H1 (cell line): ENCODE results near the gene CYP2A6. TPM values are rescaled to one million over a fixed set of nuclear protein-coding genes. Genes with fewer than 3 reads are reported as not detected.
A peak's percentile ranks its signal among the peaks of the same experiment; 100 is the strongest.

ENCODE experiments used
- CTCF ChIA-PET: fragments of 300-600 bp; sonication (Branson Sonifier 250); formaldehyde crosslinking; loops from one replicate; lab custom pipeline; 2021; ENCODE audit not compliant: partially characterized antibody; lab: Charles Lee
- POLR2A ChIA-PET: fragments of 300-600 bp; sonication (Branson Sonifier 250); formaldehyde crosslinking; loops from one replicate; lab custom pipeline; 2021; ENCODE audit warnings: inconsistent platforms; ENCODE audit not compliant: partially characterized antibody; lab: Charles Lee
- DNase-seq, 2 experiments: peaks; one replicate each; pipeline versions ENCODE4 v3.0.0 to v3.0.0-alpha.2; 2010 to 2022; ENCODE audit warnings: low spot score in 2 of 2, low read depth in 1 of 2, mixed read lengths in 1 of 2
- FAIRE-seq: peaks from 2 replicates; lab custom pipeline; 2011; peaks lifted over from hg19 to GRCh38; lab: Jason Lieb, UNC
- H2AFZ ChIP-seq: 2 replicates; pipeline ENCODE4 v1.8.1; 2012; ENCODE audit warnings: low read length, inconsistent platforms
- H2AK5ac ChIP-seq: 2 replicates; pipeline ENCODE4 v1.6.1; 2013; ENCODE audit warnings: low read depth, low read length
- H2BK120ac ChIP-seq: replicated peaks from 2 replicates; pipeline ENCODE3; 2013; ENCODE audit warnings: low read depth, low read length, inconsistent platforms
- H2BK12ac ChIP-seq: 2 replicates; pipeline ENCODE4 v1.6.1; 2013; ENCODE audit warnings: low read depth, low read length
- H2BK15ac ChIP-seq: 2 replicates; pipeline ENCODE4 v1.6.1; 2013; ENCODE audit warnings: low read length
- H2BK20ac ChIP-seq: 2 replicates; pipeline ENCODE4 v1.6.1; 2013; ENCODE audit warnings: low read length
- H2BK5ac ChIP-seq: 2 replicates; pipeline ENCODE4 v1.6.1; 2013; ENCODE audit warnings: low read depth, low read length
- H3K14ac ChIP-seq: 2 replicates; pipeline ENCODE4 v1.6.1; 2013; ENCODE audit warnings: inconsistent platforms; ENCODE audit not compliant: insufficient read length
- H3K18ac ChIP-seq: 2 replicates; pipeline ENCODE4 v1.6.1; 2013; ENCODE audit warnings: low read length; ENCODE audit errors: extremely low read depth
- H3K23ac ChIP-seq: 2 replicates; pipeline ENCODE4 v1.6.1; 2013; ENCODE audit warnings: inconsistent platforms; ENCODE audit not compliant: insufficient read length
- H3K23me2 ChIP-seq: 2 replicates; pipeline ENCODE4 v1.6.1; 2013; ENCODE audit warnings: low read depth, low read length
- H3K27ac ChIP-seq: 2 replicates; pipeline ENCODE4 v1.6.1; 2011; ENCODE audit warnings: low read depth, low read length, inconsistent platforms
- H3K27me3 ChIP-seq, 4 experiments: replicated peaks in 1 of 4; 1 replicate in 1 of 4; 2 replicates in 3 of 4; pipeline versions ENCODE4 v1.6.1 to v1.8.1; 2011 to 2013; ENCODE audit warnings: low read length in 3 of 4, mild to moderate bottlenecking in 3 of 4, inconsistent platforms in 2 of 4, mixed read lengths in 2 of 4, moderate library complexity in 1 of 4; ENCODE audit not compliant: control insufficient read depth in 3 of 4, insufficient read depth in 3 of 4; ENCODE audit errors: extremely low read depth in 1 of 4
- H3K36me3 ChIP-seq, 4 experiments: 2 replicates each; pipeline versions ENCODE4 v1.6.1 to v1.8.1; 2011 to 2013; ENCODE audit warnings: mild to moderate bottlenecking in 4 of 4, low read length in 3 of 4, moderate library complexity in 2 of 4, control low read depth in 1 of 4, inconsistent platforms in 1 of 4; ENCODE audit not compliant: insufficient read depth in 4 of 4, control insufficient read depth in 2 of 4
- H3K4ac ChIP-seq: replicated peaks from 2 replicates; pipeline ENCODE3; 2013; ENCODE audit warnings: low read length, low read depth, mixed read lengths, inconsistent platforms; ENCODE audit not compliant: insufficient read length
- H3K4me1 ChIP-seq, 4 experiments: replicated peaks in 1 of 4; 1 replicate in 1 of 4; 2 replicates in 3 of 4; pipeline versions ENCODE4 v1.6.1 to v1.8.1; 2011 to 2013; ENCODE audit warnings: low read length in 3 of 4, inconsistent platforms in 2 of 4, mixed read lengths in 1 of 4; ENCODE audit not compliant: insufficient read depth in 4 of 4, control insufficient read depth in 3 of 4
- H3K4me2 ChIP-seq, 2 experiments: 2 replicates each; pipeline versions ENCODE4 v1.6.1 to v1.8.1; 2011 to 2013; ENCODE audit warnings: low read depth in 2 of 2, low read length in 2 of 2, control low read depth in 1 of 2, inconsistent platforms in 1 of 2, mild to moderate bottlenecking in 1 of 2; ENCODE audit not compliant: insufficient read depth in 1 of 2
- H3K4me3 ChIP-seq, 4 experiments: fragments of 200-600, 300-600 bp in 1 of 4; sonication (generic), shearing (Covaris generic), sonication (Bioruptor Twin) in 1 of 4; 2 replicates each; pipeline versions ENCODE4 v1.5.1 to v1.8.1; 2011 to 2016; ENCODE audit warnings: low read length in 4 of 4, low read depth in 3 of 4, control low read depth in 2 of 4, inconsistent platforms in 2 of 4, mild to moderate bottlenecking in 2 of 4, mixed read lengths in 1 of 4, moderate library complexity in 1 of 4; ENCODE audit not compliant: insufficient read depth in 2 of 4; ENCODE audit errors: extremely low read depth in 1 of 4
- H3K56ac ChIP-seq: replicated peaks from 2 replicates; pipeline ENCODE3; 2013; ENCODE audit warnings: low read depth, mild to moderate bottlenecking, mixed read lengths, low read length, inconsistent platforms; ENCODE audit not compliant: insufficient read length
- H3K79me1 ChIP-seq: 2 replicates; pipeline ENCODE4 v1.6.1; 2013; ENCODE audit warnings: low read depth, low read length, control low read depth
- H3K79me2 ChIP-seq, 2 experiments: 2 replicates each; pipeline versions ENCODE4 v1.6.1 to v1.8.1; 2012 to 2013; ENCODE audit warnings: low read length in 2 of 2, mild to moderate bottlenecking in 2 of 2, inconsistent platforms in 1 of 2; ENCODE audit not compliant: insufficient read depth in 2 of 2, control insufficient read depth in 1 of 2
- H3K9ac ChIP-seq, 4 experiments: replicated peaks in 1 of 4; 1 replicate in 1 of 4; 2 replicates in 3 of 4; pipeline versions ENCODE4 v1.6.1 to v1.8.1; 2011 to 2013; ENCODE audit warnings: low read depth in 3 of 4, low read length in 3 of 4, control low read depth in 2 of 4, mild to moderate bottlenecking in 2 of 4, moderate library complexity in 2 of 4, inconsistent platforms in 1 of 4; ENCODE audit errors: extremely low read depth in 1 of 4
- H3K9me3 ChIP-seq, 2 experiments: 2 replicates each; pipeline versions ENCODE4 v1.6.1 to v1.8.1; 2012 to 2013; ENCODE audit warnings: mild to moderate bottlenecking in 2 of 2, moderate library complexity in 2 of 2, control low read depth in 1 of 2, inconsistent platforms in 1 of 2, low read depth in 1 of 2, low read length in 1 of 2, mixed read lengths in 1 of 2; ENCODE audit not compliant: insufficient read depth in 2 of 2
- H4K20me1 ChIP-seq, 2 experiments: replicated peaks in 1 of 2; 2 replicates each; pipeline versions ENCODE3 to v1.8.1; 2011 to 2013; ENCODE audit warnings: inconsistent platforms in 2 of 2, low read length in 2 of 2, mild to moderate bottlenecking in 1 of 2; ENCODE audit not compliant: insufficient read depth in 2 of 2, control insufficient read depth in 1 of 2
- H4K5ac ChIP-seq: 2 replicates; pipeline ENCODE4 v1.6.1; 2013; ENCODE audit warnings: low read length, low read depth, mixed read lengths, inconsistent platforms; ENCODE audit not compliant: insufficient read length
- H4K8ac ChIP-seq: 2 replicates; pipeline ENCODE4 v1.8.0; 2013; ENCODE audit warnings: mild to moderate bottlenecking, moderate library complexity, low read length, inconsistent platforms; ENCODE audit not compliant: insufficient read depth; ENCODE audit errors: extremely low read depth
- H4K91ac ChIP-seq: replicated peaks from 2 replicates; pipeline ENCODE3; 2013; ENCODE audit warnings: low read length, mixed read lengths, inconsistent platforms; ENCODE audit not compliant: insufficient read length
- KDM1A ChIP-seq: fragments of 200-600, 300-600 bp; sonication (generic); IDR thresholded peaks from 2 replicates; pipeline ENCODE4 v1.7.1; 2016; ENCODE audit warnings: mild to moderate bottlenecking, low read length, borderline replicate concordance
- KDM5A ChIP-seq: fragments of 200-600 bp; IDR thresholded peaks from 2 replicates; pipeline ENCODE4 v1.7.1; 2012; ENCODE audit warnings: mild to moderate bottlenecking, low read length, inconsistent platforms, mixed read lengths
- MAX ChIP-seq: IDR thresholded peaks from 2 replicates; pipeline ENCODE4 v1.6.1; 2012; ENCODE audit warnings: inconsistent platforms
- NRF1 ChIP-seq: IDR thresholded peaks from 2 replicates; pipeline ENCODE4 v1.6.1; 2011; ENCODE audit warnings: mild to moderate bottlenecking, low read depth, low read length, improper control_type of control experiment
- POLR2A ChIP-seq, 2 experiments: IDR thresholded peaks; 1 replicate in 1 of 2; 2 replicates in 1 of 2; pipeline ENCODE4 v1.6.1; 2011; ENCODE audit warnings: low read depth in 2 of 2, low read length in 2 of 2, mild to moderate bottlenecking in 2 of 2; ENCODE audit errors: control extremely low read depth in 1 of 2
- POLR2AphosphoS5 ChIP-seq: IDR thresholded peaks from 2 replicates; pipeline ENCODE4 v1.6.1; 2011; ENCODE audit warnings: low read depth, low read length
- RBBP5 ChIP-seq: IDR thresholded peaks from 2 replicates; pipeline ENCODE4 v1.7.1; 2012; ENCODE audit warnings: low read depth, mild to moderate bottlenecking, inconsistent platforms, low read length, moderate library complexity, borderline replicate concordance
- SAP30 ChIP-seq: fragments of 300-600 bp; sonication (generic); IDR thresholded peaks from 2 replicates; pipeline ENCODE4 v1.7.1; 2012; ENCODE audit warnings: low read length, moderate library complexity, mild to moderate bottlenecking, inconsistent platforms; ENCODE audit not compliant: insufficient read depth, insufficient replicate concordance
- TAF1 ChIP-seq: IDR thresholded peaks from 2 replicates; pipeline ENCODE4 v1.6.1; 2011; ENCODE audit warnings: mild to moderate bottlenecking, low read depth, low read length
- TAF7 ChIP-seq: optimal IDR thresholded peaks from 2 replicates; pipeline ENCODE3; 2011; ENCODE audit warnings: low read depth, mild to moderate bottlenecking, inconsistent platforms, low read length, moderate library complexity, borderline replicate concordance
- YY1 ChIP-seq: IDR thresholded peaks from 2 replicates; pipeline ENCODE4 v1.6.1; 2011; ENCODE audit warnings: low read depth, mild to moderate bottlenecking, low read length
- WGBS, 2 experiments: shearing (Covaris generic) in 1 of 2; methylation state at CpG; one replicate each; pipeline versions ENCODE4 v1.1.6 to v1.1.7; 2013 to 2015; ENCODE audit warnings: low lambda C conversion rate in 2 of 2, mixed read lengths in 2 of 2, inconsistent platforms in 1 of 2, low coverage in 1 of 2, missing lambda C conversion rate in 1 of 2; ENCODE audit not compliant: insufficient replicate concordance in 2 of 2, insufficient coverage in 1 of 2, insufficient read length in 1 of 2; ENCODE audit errors: extremely low coverage in 1 of 2, missing lambda C conversion rate in 1 of 2; 5-methylcytosine and 5-hydroxymethylcytosine counted together
- polyA plus RNA-seq, 7 experiments: library from polyadenylated mRNA; depleted of rRNA in 3 of 7; stranded (reverse) in 5 of 7; unstranded in 2 of 7; fragments of >200 nt in 5 of 7; fragments of 200-250 nt in 2 of 7; gene quantifications; 1 replicate in 5 of 7; 2 replicates in 1 of 7; 4 replicates in 1 of 7; pipeline versions ENCODE4 v1.2.1 to v1.2.3, GENCODE V29; 2011 to 2013; ENCODE audit warnings: missing spikeins in 2 of 7, mixed read lengths in 2 of 7
- total RNA-seq: library from RNA; stranded (reverse); fragmentation: NEBNext Ultra II Directional; extraction: Animal tissue kit (Norgen Biotek cat#: 25700); gene quantifications from 2 replicates; pipeline ENCODE4 v1.2.1, GENCODE V29; 2021

CYP2A6 gene
- total and polyA plus RNA-seq, 2 of the 8 experiments (the other 6 are each of a cell fraction or from before 2014, with no cell fraction given), result 0.33 TPM; not detected in 1

- peak within 1 kb of the TSS; percentile 78 for H3K18ac ChIP-seq
- 2% methylated on average over 24 of the region's 110 CpGs; no CpG with 5 or more reads in 1 of the 2 experiments for WGBS, 2 experiments
- peak; percentile 78 for TF ChIP-seq TAF1
- TF ChIP-seq MAX, result peak; percentile 79
- TF ChIP-seq SAP30, result no peak
- TF ChIP-seq NRF1, result peak; percentile 73
- TF ChIP-seq POLR2AphosphoS5, result peak; percentile 57
- TF ChIP-seq RBBP5, result no peak
- TF ChIP-seq POLR2A (IDR thresholded peaks at IDR 0.05; ENCODE audit: control extremely low read depth in 1 of 2, low read depth in 2 of 2, low read length in 2 of 2), result peak; percentile 12 to 62; a peak in 2 of 3 replicates
- peak; percentile 32; the same call in 1 of the 2 replicates for TF ChIP-seq YY1
- TF ChIP-seq KDM1A, result no peak
- no peak for TF ChIP-seq KDM5A
- TF ChIP-seq TAF7, result peak; percentile 67
These were observed 51.3 kb downstream of the CYP2A6 start, which contains the start of gene EGLN2 for GRCh38 chr19:40798683-40799557. Gene EGLN2, plus strand, starts transcription at chr19:40799191. Its CDS starts 1,382 bp downstream, at chr19:40800573.

More at GRCh38 chr19:40798683-40799557, 51.3 kb downstream of the CYP2A6 start, which contains the start of gene EGLN2:
- H3K23me2 ChIP-seq, result peaks cover 6% of the 10 kb centered on the region
- peak within 1 kb of the TSS; percentile 83; the same call in 1 of the 2 replicates for H2AK5ac ChIP-seq
- FAIRE-seq, result peak; percentile 48
- H3K4ac ChIP-seq, result no peak within 1 kb of the TSS
- peaks cover 0 to 37% (median 22%) of the 10 kb centered on the region in 4 experiments; a peak in 6 of 7 replicates for H3K4me1 ChIP-seq
- peak within 1 kb of the TSS; percentile 61 for H4K91ac ChIP-seq
- H3K4me3 ChIP-seq, result peak within 1 kb of the TSS; percentile 90 to 99 (median 92)
- H3K27me3 ChIP-seq, result no peaks in the 10 kb centered on the region
- peak; percentile 99 to 100 for DNase-seq
- H3K4me2 ChIP-seq, result peak within 1 kb of the TSS; percentile 67 to 91
- H2BK15ac ChIP-seq, result no peak within 1 kb of the TSS
- CTCF ChIA-PET, result interaction anchor here (0.6 to 4.0 kb wide), 10 partner anchors 8 to 153 kb away, joined by 3 to 29 read pairs (median 6); partner anchors contain the start of gene RAB4B
- H3K23ac ChIP-seq, result no peak within 1 kb of the TSS
- peak within 1 kb of the TSS; percentile 3 for H3K56ac ChIP-seq
- peaks cover 21% of the 10 kb centered on the region for H3K79me1 ChIP-seq
- peak within 1 kb of the TSS; percentile 95; the same call in 1 of the 2 replicates for H4K8ac ChIP-seq
- H3K9ac ChIP-seq, result peak within 1 kb of the TSS; percentile 79 to 91 (median 88)
- peak within 1 kb of the TSS; percentile 39 for H2BK12ac ChIP-seq
- peaks cover 24 to 33% of the 10 kb centered on the region in 2 experiments for H4K20me1 ChIP-seq
- H3K27ac ChIP-seq, result peak within 1 kb of the TSS; percentile 92
- H2BK120ac ChIP-seq, result no peak within 1 kb of the TSS
- peak within 1 kb of the TSS; percentile 82 for H2BK5ac ChIP-seq
- no peak within 1 kb of the TSS for H2BK20ac ChIP-seq
- POLR2A ChIA-PET, result interaction anchor here (0.5 to 15.7 kb wide), 23 partner anchors 9 to 411 kb away, joined by 3 to 241 read pairs (median 6); partner anchors contain the start of genes ACTMAP, COQ8B, ITPKC and MIA
- H2AFZ ChIP-seq, result peak within 1 kb of the TSS; percentile 47; the same call in 1 of the 2 replicates
- H3K9me3 ChIP-seq, result no peaks in the 10 kb centered on the region
- H3K36me3 ChIP-seq, result peaks cover 3 to 28% (median 6%) of the 10 kb centered on the region in 4 experiments; a peak in 6 of 8 replicates
- no peak within 1 kb of the TSS for H3K14ac ChIP-seq
- H3K79me2 ChIP-seq, result peaks cover 14 to 46% of the 10 kb centered on the region in 2 experiments
- H4K5ac ChIP-seq, result peak within 1 kb of the TSS; percentile 53
